22Rv1 (cell line): ENCODE measurements around the gene JCHAIN.

Experiments used
- ZFX ChIP-seq: fragments of 450-650 bp; IDR thresholded peaks from 2 replicates; pipeline ENCODE4 v1.6.1; 2017; ENCODE audit warnings: antibody characterized with exemption, borderline replicate concordance
- TF ChIP-seq, protein P1 (sequence below): fragments of 450-650 bp; IDR thresholded peaks from 2 replicates; pipeline ENCODE4 v1.5.1; 2017; ENCODE audit warnings: mild to moderate bottlenecking

DNA sequence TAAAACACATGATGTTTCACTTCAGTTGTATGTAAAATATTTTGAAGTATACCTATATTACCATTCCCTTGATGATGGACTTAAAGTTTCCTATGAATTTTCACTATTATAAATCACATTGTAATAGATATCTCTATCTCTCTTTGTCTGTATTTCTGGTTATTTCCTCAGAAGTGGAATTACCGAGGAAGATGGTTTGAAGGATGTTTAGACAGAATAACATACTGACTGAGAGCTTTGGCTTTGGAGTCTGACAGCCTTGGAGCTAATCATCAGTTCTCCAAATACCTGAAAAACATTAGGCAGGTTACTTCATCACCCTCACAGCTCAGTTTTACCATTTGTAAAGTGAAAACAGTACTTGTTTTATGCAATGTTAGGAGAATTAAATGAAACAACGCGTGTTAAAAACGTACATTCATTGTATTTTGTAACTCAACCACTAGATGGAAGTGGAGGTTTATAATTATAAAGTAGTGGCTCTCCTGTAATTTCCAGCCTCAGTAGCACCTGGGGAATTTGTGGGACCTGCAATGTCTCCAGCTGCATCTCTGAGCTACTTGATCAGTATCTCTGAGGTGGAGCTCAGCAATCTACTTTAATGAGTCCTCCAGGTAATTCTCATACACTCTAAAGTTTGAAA, 14.3 kb downstream of the JCHAIN start:
- TF ChIP-seq, protein P1, sequence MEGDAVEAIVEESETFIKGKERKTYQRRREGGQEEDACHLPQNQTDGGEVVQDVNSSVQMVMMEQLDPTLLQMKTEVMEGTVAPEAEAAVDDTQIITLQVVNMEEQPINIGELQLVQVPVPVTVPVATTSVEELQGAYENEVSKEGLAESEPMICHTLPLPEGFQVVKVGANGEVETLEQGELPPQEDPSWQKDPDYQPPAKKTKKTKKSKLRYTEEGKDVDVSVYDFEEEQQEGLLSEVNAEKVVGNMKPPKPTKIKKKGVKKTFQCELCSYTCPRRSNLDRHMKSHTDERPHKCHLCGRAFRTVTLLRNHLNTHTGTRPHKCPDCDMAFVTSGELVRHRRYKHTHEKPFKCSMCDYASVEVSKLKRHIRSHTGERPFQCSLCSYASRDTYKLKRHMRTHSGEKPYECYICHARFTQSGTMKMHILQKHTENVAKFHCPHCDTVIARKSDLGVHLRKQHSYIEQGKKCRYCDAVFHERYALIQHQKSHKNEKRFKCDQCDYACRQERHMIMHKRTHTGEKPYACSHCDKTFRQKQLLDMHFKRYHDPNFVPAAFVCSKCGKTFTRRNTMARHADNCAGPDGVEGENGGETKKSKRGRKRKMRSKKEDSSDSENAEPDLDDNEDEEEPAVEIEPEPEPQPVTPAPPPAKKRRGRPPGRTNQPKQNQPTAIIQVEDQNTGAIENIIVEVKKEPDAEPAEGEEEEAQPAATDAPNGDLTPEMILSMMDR: peak; percentile 71
- TF ChIP-seq ZFX: no peak
